HTR-8/SVneo (cell line): ENCODE data around the gene C5orf47.

Experiments used
- DNase-seq: peaks from one replicate; pipeline ENCODE4 v3.0.0; 2011; ENCODE audit warnings: low spot score, mixed read lengths; ENCODE audit not compliant: insufficient read length
- FAIRE-seq: peaks from 2 replicates; lab custom pipeline; 2011; peaks lifted over from hg19 to GRCh38; lab: Jason Lieb, UNC

C5orf47 gene

GRCh38 chr5:173969167-173970049 lies 19.6 kb upstream of the C5orf47 start:
- DNase-seq = no peak

GRCh38 chr5:173970878-173971650 lies 17.9 kb upstream of the C5orf47 start:
- FAIRE-seq = no peak
- no peak for DNase-seq

More at GRCh38 chr5:173969167-173970049, 19.6 kb upstream of the C5orf47 start:
- no peak for FAIRE-seq

- no peak for DNase-seq
- FAIRE-seq = no peak
Observed at GRCh38 chr5:173971681-173972345, 17.2 kb upstream of the C5orf47 start.

DNA sequence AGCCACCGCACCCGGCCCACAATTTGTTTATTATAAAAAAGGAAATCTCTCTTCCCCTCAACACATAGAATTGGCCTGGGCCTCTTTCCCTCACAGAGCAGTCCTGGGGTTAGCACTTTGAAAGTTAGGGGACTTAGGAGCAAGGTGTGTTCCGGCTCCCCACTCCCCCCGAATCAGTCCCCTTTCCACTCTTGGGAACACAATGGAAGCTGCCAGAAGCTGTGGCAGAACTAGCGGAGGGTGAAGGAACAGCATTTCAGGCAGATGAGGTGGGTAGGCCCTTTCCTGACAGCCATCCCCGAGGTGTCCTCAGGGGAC lies 16.4 kb upstream of the C5orf47 start:
- FAIRE-seq (no peak), DNase-seq (no peak)

- DNase-seq = peak; percentile 82
- peak; percentile 33 for FAIRE-seq
Observed at GRCh38 chr5:173972925-173973615, 15.9 kb upstream of the C5orf47 start.

DNA sequence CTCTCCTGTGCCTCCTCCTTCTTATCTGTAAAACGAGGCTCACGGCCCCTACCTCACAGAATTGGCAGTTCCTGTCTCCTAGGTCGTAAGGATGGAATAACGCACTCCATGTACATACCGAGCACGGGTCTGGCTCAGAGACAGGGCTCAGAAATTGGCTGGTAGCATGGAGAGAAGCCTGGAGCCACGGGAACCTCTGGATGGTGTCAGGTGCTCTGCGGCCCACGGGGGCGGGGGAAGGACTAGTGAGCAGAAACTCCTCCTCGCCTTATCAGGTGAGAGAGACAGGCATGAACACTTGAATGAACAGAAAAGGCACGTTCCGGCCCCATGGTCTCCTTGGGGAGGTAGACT lies 15.4 kb upstream of the C5orf47 start:
- no peak for FAIRE-seq
- DNase-seq = no peak

- no peak for FAIRE-seq
- DNase-seq = no peak
Observed at GRCh38 chr5:173974688-173975239, 14.2 kb upstream of the C5orf47 start.

DNA sequence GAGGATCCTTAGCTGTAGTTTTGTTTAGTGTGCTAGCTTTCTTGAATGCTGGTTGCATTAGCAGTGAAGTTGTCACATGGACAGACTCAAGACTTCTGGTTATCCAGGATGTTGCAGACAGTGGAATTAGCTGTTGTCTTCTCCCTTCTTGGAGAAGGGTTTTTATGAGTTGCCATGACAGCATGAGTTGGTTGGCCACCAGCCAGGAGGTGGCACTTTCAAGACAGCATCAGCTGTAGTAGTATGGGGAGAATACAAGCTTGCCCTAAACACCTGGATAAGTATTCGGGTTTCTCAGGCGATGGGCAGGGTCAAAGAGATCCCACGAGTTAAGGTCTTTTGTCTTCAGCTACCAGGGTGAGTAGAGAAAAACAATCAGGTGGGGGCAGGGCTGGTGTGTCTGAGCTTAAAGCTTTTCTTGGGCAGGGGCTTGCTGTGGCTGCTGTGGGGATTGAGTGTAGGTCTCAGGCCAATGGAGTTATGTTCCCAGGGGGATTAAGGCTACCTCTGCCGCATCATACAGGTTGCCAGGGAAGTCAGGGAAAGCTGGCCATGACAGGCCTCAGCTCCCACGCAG lies 7.7 kb upstream of the C5orf47 start:
- FAIRE-seq (no peak), DNase-seq (no peak)

DNA sequence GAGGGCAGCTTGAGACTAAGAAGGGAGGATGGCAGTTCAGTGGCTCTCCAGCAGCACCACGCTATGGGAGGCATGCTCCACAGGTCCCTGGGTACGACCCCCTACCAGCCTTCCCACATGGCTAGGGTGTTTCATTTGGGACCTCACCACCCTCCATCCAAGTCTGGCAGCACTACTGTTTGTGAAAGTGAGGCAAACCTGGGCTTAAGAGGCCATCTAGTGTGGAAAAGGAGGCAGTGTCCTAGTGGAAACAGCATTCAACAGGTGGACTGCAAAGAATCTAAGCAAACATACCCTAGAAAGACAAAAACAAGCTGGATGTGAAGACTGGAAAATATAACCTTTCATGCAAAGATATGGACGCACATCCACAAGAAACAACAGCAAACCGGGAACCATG lies 4.8 kb upstream of the C5orf47 start:
- DNase-seq (no peak), FAIRE-seq (peak; percentile 16)

DNA sequence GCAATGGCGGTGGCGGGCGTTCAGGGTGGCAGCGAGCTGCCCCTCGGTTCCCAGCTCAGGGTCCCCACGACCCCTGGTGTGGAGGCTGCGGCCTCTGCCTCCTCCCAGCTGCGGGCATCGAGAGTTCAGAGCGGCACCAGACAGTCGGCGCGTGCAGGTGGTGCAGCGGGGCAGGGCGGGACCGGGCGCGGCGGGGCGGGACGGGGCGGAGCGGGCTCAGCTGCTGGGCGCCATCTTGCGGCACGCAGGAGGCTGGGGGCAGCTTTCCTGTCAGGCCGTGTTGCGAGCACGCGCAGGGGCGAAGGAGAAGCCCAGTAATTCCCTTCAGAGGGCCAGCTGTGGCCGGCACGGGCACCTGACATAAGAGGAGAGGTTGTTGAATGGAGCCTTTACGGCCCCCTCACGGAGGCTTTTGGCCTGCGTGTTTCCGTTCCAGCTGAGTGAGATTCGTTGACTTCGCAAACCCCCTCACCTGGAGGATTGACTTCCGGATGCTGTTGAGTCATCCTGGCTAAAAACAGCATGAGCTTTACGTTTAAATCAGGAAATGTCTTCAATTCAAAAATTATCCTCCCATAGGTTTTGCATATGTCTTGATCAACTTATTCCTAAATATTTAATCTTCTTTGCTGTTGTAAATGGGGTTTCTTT lies 587 bp downstream of the C5orf47 start:
- DNase-seq (no peak), FAIRE-seq (no peak)

DNA sequence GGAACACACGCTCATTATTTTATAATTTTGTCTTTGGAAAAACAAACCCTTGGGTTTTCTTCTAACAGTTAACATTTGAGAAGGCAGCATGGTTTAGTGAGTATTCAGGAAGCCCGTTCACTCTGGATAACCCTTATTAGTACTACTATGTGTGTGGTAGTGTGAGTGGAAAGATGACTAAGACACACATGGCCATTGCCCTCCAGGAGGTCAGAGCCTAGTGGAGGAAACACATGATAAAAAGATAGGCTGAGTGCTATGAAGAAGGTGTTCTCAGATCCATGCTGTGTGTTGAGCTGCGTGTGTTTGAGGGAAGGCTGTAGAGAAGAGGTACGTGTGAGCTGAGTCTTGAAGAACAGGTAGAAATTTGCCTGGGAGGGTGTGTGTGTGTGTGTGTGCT lies 8.4 kb downstream of the C5orf47 start:
- FAIRE-seq = no peak
- DNase-seq = no peak

DNA sequence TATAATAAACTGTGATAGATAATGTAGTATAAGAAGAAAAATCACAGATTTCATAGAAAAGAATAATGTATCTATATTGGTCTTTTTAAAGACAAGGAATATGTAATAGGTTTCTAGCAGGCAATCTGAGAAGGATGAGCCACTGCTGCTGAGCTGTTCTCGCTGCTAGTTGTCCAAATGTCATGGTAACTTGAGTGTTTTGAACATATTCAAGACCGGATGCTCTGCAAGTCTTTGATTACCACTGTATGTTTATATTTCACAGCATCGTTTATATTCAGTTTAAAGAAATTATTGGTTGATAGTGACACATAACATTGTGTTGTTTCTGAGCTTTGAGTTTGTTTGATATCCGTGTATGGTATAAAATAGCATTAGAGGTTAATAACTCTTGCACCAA lies 9.6 kb downstream of the C5orf47 start:
- no peak for DNase-seq
- FAIRE-seq = no peak

DNA sequence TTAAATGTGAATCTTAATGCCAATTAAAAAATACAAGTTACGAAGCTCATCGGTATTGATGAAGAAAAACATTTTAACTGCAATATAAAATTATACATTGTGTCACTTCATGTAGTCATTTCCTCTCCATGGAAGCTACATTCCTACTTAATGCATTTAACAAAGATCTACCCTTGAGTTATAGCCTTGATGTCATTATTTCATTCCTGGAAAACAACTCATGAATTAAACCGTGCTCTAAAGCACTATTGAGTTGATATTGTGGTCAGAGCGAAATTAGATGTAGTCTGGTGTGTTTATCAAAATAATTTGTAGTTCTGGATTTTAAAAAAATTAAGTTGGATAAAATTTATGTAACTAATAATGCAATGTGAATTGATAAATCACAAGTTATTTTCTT lies 11.1 kb downstream of the C5orf47 start:
- no peak for FAIRE-seq

GRCh38 chr5:174003795-174004194 lies 14.8 kb downstream of the C5orf47 start:
- FAIRE-seq = no peak
- DNase-seq = no peak

More for the DNA sequence above, 11.1 kb downstream of the C5orf47 start:
- DNase-seq = no peak

- no peak for DNase-seq
- FAIRE-seq = no peak
Observed at GRCh38 chr5:174008922-174009321, 20.0 kb downstream of the C5orf47 start.

DNA sequence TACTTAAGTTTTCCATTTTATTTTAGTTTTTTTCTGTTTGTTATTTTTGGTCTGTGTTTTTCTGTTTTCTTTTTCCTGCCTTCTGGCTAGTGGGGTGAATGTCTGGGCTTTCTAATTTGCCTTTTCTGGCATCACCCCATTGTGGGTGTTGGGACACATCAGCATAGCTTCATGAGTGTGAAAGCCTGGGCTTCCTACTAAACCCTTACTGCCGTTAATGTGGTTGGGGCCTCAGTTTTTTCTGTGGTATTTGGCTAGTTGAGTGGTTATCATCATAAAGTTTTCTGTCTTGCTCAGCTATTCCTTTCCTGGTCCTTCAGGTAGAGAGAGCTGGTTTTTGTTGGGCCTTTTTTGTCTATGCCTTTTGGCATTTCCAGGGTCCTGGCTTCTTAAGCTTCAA lies 21.4 kb downstream of the C5orf47 start:
- no peak for FAIRE-seq
- no peak for DNase-seq

GRCh38 chr5:174011441-174011840 lies 22.5 kb downstream of the C5orf47 start:
- DNase-seq (no peak), FAIRE-seq (no peak)

GRCh38 chr5:174020069-174020927 lies 31.3 kb downstream of the C5orf47 start:
- FAIRE-seq (peak; percentile 38), DNase-seq (peak; percentile 43)
